Measurements from ENCODE around the gene TMEM61.

Gene TMEM61

GRCh38 chr1:54972436-54972835 is 8.0 kb upstream of the TMEM61 start:
- TF ChIP-seq BACH2 (CRISPR knock-in tag; IDR thresholded peaks at IDR 0.05; ENCODE audit: borderline replicate concordance) = no peak
- TF ChIP-seq ARNTL (CRISPR knock-in tag; IDR thresholded peaks at IDR 0.05; ENCODE audit: borderline replicate concordance, low read depth) = no peak
- TF ChIP-seq PPARA (CRISPR knock-in tag; IDR thresholded peaks at IDR 0.05; ENCODE audit: borderline replicate concordance) = no peak
- TF ChIP-seq ZC3H10 (CRISPR knock-in tag; IDR thresholded peaks at IDR 0.05) = no peak
- no peak for TF ChIP-seq POU6F1 (CRISPR knock-in tag; IDR thresholded peaks at IDR 0.05; ENCODE audit: borderline replicate concordance, low read depth)
- no peak for TF ChIP-seq ZFP3 (CRISPR knock-in tag; IDR thresholded peaks at IDR 0.05)
- ATAC-seq = no peak

GRCh38 chr1:54973205-54973921 is 7.1 kb upstream of the TMEM61 start:
- ATAC-seq = peak; percentile 84
- no peak for TF ChIP-seq PATZ1 (CRISPR knock-in tag; IDR thresholded peaks at IDR 0.05; ENCODE audit: borderline replicate concordance)
- TF ChIP-seq OSR1 (CRISPR knock-in tag; IDR thresholded peaks at IDR 0.05) = no peak
- no peak for TF ChIP-seq ARNTL (CRISPR knock-in tag; IDR thresholded peaks at IDR 0.05; ENCODE audit: borderline replicate concordance, low read depth)
- no peak for TF ChIP-seq POU6F1 (CRISPR knock-in tag; IDR thresholded peaks at IDR 0.05; ENCODE audit: borderline replicate concordance, low read depth)

- no peak for ATAC-seq
- no peak for TF ChIP-seq ISL1 (CRISPR knock-in tag; IDR thresholded peaks at IDR 0.05)
- no peak for TF ChIP-seq ARNTL (CRISPR knock-in tag; IDR thresholded peaks at IDR 0.05; ENCODE audit: borderline replicate concordance, low read depth)
- TF ChIP-seq ESRRG (CRISPR knock-in tag; IDR thresholded peaks at IDR 0.05) = no peak
Observed at GRCh38 chr1:54975356-54976108, 4.9 kb upstream of the TMEM61 start.

- no peak for TF ChIP-seq TOX (CRISPR knock-in tag; IDR thresholded peaks at IDR 0.05; ENCODE audit: borderline replicate concordance)
- no peak for TF ChIP-seq ZNF8 (CRISPR knock-in tag; IDR thresholded peaks at IDR 0.05)
- no peak for TF ChIP-seq ESRRG (CRISPR knock-in tag; IDR thresholded peaks at IDR 0.05)
- TF ChIP-seq POU6F1 (CRISPR knock-in tag; IDR thresholded peaks at IDR 0.05; ENCODE audit: borderline replicate concordance, low read depth) = no peak
- TF ChIP-seq ZFP30 (CRISPR knock-in tag; IDR thresholded peaks at IDR 0.05) = no peak
- TF ChIP-seq ZNF565 (CRISPR knock-in tag; conservative IDR thresholded peaks at IDR 0.05; ENCODE audit: low read depth) = no peak
- TF ChIP-seq PATZ1 (CRISPR knock-in tag; IDR thresholded peaks at IDR 0.05; ENCODE audit: borderline replicate concordance) = no peak
- TF ChIP-seq SNAI2 (CRISPR knock-in tag; IDR thresholded peaks at IDR 0.05) = no peak
- no peak for TF ChIP-seq RARB (CRISPR knock-in tag; IDR thresholded peaks at IDR 0.05)
- TF ChIP-seq BACH2 (CRISPR knock-in tag; IDR thresholded peaks at IDR 0.05; ENCODE audit: borderline replicate concordance) = no peak
- no peak for TF ChIP-seq CREB5 (CRISPR knock-in tag; IDR thresholded peaks at IDR 0.05; ENCODE audit: low read depth)
- TF ChIP-seq ZNF70 (CRISPR knock-in tag; IDR thresholded peaks at IDR 0.05) = no peak
- no peak for TF ChIP-seq ZFP3 (CRISPR knock-in tag; IDR thresholded peaks at IDR 0.05)
- no peak for TF ChIP-seq ISL1 (CRISPR knock-in tag; IDR thresholded peaks at IDR 0.05)
Observed at GRCh38 chr1:54976747-54977146, 3.7 kb upstream of the TMEM61 start.

More at GRCh38 chr1:54976747-54977146, 3.7 kb upstream of the TMEM61 start:
- ATAC-seq = no peak
